HG03095 (cell line): ENCODE data around the gene KCTD19.

Experiments used
- ATAC-seq: cut with Tn5 transposase; IDR thresholded peaks from one replicate; pipeline ENCODE4 v1.9.1; 2021; ENCODE audit warnings: moderate library complexity; ENCODE audit not compliant: unreplicated experiment

Gene KCTD19

GRCh38 chr16:67327743-67328142, 1.2 kb upstream of the KCTD19 start:
- ATAC-seq = no peak

DNA sequence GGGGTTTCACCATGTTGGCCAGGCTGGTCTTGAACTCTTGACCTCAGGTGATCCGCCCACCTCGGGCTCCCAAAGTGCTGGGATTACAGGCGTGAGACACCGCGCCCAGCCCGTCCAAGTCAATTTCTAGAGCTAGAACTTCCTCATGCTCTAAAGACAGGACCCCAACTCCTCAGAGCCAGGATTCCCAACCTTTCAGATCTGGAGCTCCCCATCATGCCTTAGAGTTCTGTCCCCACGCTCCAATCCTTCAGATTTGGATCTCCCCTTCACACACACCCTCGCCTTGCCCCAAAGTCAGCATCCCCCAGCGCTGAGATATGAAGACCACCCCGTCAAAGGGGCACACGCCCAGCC, 448 bp downstream of the KCTD19 start:
- no peak for ATAC-seq

DNA sequence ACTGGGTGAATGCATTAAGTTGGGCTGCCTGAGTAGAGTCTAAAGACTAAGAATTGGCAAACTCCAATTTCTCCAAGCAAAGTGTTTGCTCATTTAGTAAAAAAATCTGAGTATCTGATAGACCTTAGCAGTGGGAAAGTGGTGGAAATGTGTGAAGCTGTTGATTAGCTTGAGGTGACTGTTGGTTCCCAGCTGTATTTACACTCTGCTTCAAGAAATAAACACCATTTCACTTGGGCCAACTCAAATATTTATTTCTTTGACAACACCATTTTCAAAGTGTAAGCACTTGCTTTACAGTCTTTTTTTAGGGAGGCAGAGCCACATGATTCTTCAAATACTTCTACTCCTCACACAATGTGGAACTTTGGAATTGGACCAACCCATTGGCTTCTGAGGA, 8.7 kb downstream of the KCTD19 start:
- ATAC-seq = no peak

DNA sequence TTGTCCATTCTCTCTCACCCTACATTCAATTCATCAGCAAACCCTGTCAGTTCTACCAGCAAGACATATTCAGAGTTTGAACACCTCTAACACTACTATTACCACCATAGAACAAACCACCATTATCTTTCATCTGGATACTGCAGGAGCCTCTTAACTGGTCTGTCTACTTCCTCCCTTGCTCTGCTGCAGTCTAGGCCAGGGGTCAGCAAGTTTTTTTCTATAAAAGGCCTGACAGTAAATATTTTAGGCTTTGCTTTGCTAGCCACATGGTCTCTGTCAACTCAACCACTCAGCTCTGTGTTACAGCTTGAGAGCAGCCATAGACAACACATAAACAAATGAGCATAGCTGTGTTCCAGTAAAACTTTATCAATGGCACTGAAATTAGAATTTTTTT, 13.8 kb downstream of the KCTD19 start:
- no peak for ATAC-seq

DNA sequence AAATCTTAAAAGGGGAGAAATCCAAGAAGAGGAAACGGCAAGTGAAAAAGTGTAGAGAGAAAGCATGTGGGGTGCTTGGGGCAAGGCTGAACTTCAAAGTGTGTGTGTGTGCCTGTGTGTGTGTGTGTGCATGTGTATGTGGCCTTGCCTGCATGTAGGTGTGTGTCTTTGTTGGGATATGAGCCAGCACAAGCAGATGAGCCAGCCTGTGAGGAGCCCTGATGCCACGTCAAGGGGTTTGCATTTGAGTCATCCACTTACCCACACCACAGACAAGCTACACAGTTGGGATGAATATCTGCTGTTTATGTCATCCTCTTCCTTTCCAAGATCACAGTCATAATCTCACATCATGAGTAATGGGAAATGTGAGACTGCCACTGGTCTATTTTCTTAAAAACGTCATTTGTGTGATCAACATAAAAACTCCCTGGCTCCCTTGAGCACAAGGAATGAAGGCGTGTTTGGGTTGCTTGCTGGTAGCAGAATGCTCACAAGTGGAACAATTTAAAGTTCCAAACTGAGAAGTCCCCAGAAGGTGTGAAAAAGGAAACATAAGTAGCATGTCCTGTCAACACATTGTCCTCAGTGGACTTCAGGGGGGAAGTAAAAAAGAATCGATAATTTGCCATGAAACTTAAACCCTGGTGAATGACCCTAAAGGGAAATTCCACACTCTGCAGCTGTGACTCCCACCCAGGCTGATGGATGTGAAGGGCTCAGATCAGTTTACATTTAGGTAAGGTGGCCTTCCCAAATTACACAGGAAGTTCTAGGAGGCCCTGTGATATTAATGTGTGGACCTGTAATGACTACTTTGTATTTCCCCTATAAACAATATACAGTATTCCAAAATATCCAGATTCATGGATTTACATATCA, 14.7 kb downstream of the KCTD19 start:
- no peak for ATAC-seq

DNA sequence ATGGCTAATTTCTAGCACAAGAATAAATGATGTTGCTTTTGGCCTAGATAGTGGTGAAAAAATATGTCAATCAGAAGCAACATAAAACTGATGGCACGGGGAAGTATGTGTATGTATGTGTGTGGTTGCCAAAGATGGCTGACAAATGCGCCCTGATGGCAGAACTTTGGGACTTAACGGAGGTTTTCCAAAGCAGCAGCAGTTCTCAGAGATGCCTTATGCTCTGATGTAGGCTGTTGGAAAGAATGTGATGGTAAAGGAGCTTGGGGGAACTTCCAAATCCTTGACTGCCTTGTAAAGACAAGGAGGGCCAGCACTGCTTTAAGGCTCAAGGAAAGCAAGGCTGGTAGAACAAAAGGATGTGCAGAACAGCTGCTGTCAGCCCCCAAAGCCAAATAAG, 16.0 kb downstream of the KCTD19 start:
- ATAC-seq = no peak

DNA sequence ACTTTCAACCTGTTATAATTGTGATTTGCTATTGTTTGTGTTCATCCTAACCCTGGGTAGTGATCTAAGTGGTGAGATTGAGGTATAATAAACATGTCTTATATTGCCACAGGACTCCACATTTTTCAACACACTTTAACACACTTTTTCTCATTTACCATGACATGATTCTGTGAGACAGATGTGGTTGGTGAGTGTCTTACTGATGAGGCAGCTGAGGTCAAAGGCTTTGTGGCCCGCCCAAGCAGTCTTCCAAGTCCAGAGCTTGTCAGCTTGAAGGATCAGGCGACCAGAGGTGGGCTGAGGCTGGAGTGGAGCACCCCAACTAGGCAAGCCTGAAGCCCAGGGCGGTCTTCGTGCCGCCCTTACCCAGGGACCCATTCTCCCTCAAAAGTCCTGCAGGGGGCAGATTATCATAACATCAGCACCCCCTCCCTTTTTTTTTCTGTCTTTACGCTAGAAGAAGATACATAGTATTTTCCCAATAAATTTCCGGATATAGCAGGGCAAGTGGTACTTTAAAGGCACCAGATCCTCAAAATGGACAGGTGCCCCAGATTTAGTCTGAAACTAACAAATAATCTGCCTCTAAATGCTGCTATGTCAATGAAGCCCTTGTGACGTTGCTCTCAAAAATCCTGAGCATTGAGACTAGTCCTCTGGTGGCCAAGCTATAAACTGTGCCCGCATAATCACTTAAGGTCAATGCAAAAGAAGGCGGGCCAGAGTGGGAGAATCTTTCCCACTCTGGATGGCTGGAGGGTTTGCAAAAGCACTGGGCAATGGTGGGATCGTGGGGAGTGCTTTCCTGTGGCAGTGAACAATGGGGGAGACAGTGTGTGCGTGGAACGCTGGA, 21.1 kb downstream of the KCTD19 start:
- no peak for ATAC-seq

DNA sequence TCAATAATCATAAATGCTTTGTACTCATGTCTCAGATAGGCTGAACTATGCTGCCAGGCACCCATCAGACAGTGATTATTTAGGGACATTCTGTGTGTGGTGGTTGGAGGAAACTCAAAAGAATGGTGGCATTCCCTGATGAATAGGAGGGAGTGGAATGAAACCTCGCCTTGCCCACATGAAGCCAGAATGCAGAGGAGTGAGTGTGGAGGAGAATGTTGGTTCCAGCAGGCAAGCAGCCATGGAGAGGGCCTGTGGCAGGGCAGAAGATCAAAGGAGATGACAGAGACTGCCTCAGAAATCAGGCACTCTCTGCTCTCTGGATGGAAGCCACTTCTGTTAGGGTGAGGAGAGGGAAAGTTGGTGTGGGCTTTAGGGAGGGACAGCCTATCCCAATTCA, 22.5 kb downstream of the KCTD19 start:
- ATAC-seq = no peak

DNA sequence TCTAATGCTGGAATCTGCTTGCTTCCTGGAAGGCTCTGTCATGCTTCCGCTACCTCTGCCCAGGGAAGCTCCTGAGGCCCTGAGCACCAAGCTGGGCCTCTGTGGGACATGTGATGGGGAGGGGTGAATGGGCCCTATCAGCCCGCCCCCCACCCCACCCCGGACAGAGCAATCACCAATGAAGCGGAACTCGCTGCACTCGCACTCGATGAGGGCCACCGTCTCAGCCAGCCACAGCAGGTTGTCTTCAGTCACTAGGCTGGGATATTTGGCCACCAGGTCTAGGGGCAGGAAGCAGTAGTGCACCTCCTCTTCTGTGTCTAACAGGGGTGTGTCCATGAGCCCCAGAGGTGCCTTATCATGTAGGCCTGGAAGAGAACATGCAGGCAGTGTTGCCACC, 23.6 kb downstream of the KCTD19 start:
- no peak for ATAC-seq

- no peak for ATAC-seq
These were observed 24.5 kb downstream of the KCTD19 start for GRCh38 chr16:67302076-67302475.

DNA sequence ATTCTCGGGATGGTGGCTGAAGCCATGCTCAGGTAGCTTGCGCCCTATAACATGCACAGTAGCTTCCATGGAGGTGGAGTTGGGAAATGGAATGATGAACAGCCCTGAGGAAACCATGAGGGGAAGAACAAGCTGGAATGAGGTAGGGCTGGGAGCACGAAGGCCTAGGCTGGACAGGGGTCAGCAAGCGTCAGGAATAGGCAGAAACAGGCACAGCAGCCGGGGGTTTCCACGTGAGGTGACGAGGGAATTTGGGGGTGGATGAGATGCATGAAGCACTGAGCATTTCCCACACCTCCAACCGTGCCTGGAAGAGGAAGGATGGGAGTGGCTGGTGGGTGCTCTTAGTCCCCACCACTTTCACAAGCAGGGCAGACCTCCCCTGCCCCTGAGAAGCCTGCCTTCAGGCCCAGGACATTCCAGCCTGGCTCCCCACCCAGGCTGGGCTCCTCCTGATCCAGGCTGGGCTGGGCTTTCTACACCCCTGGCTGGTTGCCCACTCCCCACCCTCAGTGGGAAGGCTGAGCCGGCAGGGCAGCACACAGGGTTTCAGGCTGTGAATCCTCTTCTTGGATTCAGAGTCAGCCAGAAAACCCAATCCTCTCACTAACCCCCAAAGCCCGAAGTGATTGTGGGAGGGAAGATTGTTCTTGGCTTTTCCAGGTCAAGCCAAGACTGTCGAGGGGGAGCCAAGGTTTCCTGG, 25.3 kb downstream of the KCTD19 start:
- no peak for ATAC-seq

- no peak for ATAC-seq
These were observed 27.3 kb downstream of the KCTD19 start for GRCh38 chr16:67299269-67299668.

GRCh38 chr16:67298277-67298676, 28.3 kb downstream of the KCTD19 start:
- no peak for ATAC-seq

DNA sequence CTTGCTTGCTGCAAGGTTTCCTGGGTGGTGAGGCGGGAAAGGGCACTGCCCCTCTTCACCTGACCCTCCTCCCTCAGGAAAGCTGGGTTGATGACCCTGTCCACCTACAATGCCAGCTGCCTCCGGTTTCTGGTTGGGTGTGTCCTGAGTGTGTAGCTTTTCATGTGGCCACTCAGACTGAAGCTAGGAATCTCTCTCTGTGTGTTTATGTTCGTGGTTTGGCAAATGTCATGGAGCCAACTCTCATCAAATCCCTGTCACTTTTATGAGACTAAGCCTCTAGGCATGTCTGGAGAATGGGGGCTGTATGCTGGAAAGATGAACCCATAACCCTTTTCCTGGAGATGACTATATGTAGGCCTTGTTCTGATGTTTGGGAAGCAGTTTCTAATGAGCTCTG, 30.1 kb downstream of the KCTD19 start:
- ATAC-seq = no peak

DNA sequence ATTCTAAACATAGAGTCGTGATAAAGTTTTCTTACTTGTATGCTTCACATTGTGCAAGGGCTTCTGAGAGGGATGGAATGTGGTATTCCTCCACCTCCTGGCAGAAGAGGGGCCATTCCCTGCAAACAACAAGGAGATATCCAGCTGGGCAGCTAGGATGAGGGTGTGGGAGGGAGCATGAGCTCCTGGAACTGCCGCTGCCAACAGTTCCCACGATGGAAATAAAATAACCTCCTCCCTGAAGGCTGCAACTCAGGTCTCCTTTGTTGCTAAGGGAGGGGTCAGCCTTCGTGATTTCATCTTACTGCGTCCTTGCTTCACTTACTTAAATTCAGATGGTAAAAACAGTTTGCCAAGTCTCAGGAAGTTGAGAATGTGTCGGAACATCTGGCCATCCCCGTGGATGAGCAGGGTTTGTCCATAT, 31.6 kb downstream of the KCTD19 start:
- no peak for ATAC-seq

DNA sequence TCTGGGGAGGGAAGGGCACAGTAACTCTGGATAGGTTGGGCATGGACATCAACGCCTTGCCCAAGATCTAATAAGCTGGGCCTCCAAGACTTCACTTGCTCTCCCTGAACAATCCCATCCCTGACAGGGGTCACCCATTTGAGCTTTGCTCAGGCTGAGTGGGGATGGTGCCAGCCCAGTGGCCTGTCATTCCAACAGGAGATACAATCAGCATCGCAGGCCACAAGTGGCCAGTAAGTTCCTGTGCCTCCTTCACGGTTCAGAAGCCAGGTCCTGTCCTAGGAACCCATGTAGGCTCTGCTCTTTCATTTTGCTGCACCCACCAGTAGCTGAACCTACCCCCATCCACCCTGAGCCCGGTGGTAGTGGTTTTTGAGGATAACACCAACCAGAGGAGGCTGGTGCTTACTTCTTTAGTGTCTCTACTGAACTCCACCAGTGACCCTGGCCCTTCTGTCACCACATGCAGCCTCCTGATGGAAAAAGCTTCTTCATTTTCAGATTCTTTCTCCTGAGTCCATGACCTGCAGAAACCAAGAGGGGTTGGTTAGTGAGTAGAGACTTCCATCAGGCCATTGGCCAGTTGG, 32.3 kb downstream of the KCTD19 start:
- ATAC-seq = no peak

- ATAC-seq = no peak
These were observed 35.1 kb downstream of the KCTD19 start for GRCh38 chr16:67291461-67291860.

DNA sequence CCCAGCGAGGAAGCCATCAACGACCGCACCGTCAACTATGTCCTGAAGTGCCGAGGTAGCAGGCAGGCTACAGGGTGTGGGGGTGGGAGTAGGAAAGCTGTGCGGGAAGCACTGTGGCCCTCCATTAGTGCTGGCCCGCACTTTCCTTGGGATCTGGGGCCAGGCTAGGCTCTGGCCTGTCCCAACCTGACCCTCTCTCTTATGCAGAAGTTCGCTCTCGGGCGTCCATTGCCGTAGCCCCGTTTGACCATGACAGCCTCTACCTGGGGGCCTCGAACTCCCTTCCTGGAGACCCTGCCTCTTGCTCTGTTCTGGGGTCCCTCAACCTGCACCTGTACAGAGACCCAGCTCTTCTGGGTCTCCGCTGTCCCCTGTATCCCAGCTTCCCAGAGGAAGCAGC, 38.6 kb downstream of the KCTD19 start:
- no peak for ATAC-seq

GRCh38 chr16:67286441-67287235, 39.9 kb downstream of the KCTD19 start:
- no peak for ATAC-seq
